ENCODE data around the gene HOXD3. TPM values are rescaled to one million over a fixed set of nuclear protein-coding genes. Genes with fewer than 3 reads are reported as not detected.

Gene HOXD3
- total and polyA plus RNA-seq, 2 of the 8 experiments (the other 6 are each of a cell fraction or from before 2014, with no cell fraction given), result not detected

DNA sequence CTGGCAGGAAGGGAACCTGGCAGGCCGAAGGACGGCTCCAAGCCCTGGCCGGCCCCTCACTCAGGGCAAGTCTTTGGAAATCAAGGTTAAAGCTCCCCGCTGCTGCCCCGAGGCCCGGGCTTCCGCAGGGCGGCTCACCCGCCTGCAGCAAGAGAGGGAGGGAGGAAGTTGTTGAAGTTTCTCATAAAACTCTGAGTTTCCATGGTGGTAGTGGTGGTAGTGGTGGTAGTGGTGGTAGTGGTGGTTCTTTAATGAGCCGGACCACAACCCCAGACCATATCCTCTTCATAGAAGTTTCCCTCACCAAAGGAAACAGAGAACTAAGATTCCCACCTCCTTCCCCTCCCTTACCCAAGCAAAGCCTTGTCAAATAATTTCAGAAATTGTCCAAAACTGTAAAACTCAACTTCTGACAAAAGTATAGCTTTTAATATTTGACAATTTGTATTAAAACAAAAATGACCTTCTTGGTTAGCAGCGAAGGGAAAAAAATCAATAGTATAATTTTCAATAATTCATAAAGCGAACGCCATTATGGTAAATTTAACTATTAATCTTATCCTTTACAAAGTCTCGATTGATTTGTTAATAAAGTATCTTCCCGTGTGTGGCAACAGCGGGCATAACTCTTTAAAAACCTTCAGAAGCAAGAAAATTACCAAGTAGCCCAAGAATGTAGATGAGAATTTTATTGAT, 42.0 kb upstream of the HOXD3 start:
- Histone ChIP-seq H4K8ac (ENCODE audit: extremely low read depth, insufficient read depth, low read length) (no peak overlapping the region), H4K5ac (ENCODE audit: insufficient read length, low read depth, low read length) (no peak overlapping the region), H2BK20ac (ENCODE audit: low read length) (no peak overlapping the region), H2BK15ac (ENCODE audit: low read length) (no peak overlapping the region), H2AK5ac (ENCODE audit: low read depth, low read length) (no peak overlapping the region), H3K4me1 (replicated peaks in 1 of 4; ENCODE audit: control insufficient read depth in 3 of 4, insufficient read depth in 4 of 4, low read length in 3 of 4) (peaks cover 0 to 3% (median under 1%) of the 10 kb centered on the region in 4 experiments; a peak in 4 of 7 replicates), H3K4me2 (ENCODE audit: insufficient read depth in 1 of 2, low read depth in 2 of 2, low read length in 2 of 2) (no peak overlapping the region; a peak in 1 of 4 replicates), H4K20me1 (replicated peaks in 1 of 2; ENCODE audit: control insufficient read depth in 1 of 2, insufficient read depth in 2 of 2, low read length in 2 of 2) (peaks cover 16 to 27% of the 10 kb centered on the region in 2 experiments), H3K27ac (ENCODE audit: low read depth, low read length) (no peak overlapping the region), H3K56ac (replicated peaks; ENCODE audit: insufficient read length, low read depth, low read length) (no peak overlapping the region), H3K9ac (replicated peaks in 1 of 4; ENCODE audit: extremely low read depth in 1 of 4, low read depth in 3 of 4, low read length in 3 of 4) (no peak overlapping the region), H3K4me3 (ENCODE audit: extremely low read depth in 1 of 4, insufficient read depth in 2 of 4, low read depth in 3 of 4, low read length in 4 of 4) (no peak overlapping the region), H3K23me2 (ENCODE audit: low read depth, low read length) (no peaks in the 10 kb centered on the region; the same call in 1 of the 2 replicates), H2AFZ (ENCODE audit: low read length) (no peak overlapping the region), H3K79me2 (ENCODE audit: control insufficient read depth in 1 of 2, insufficient read depth in 2 of 2, low read length in 2 of 2) (no peaks in the 10 kb centered on the region), H2BK120ac (replicated peaks; ENCODE audit: low read depth, low read length) (no peak overlapping the region), H3K27me3 (replicated peaks in 1 of 4; ENCODE audit: control insufficient read depth in 3 of 4, extremely low read depth in 1 of 4, insufficient read depth in 3 of 4, low read length in 3 of 4) (peaks cover 92 to 100% (median 99%) of the 10 kb centered on the region in 4 experiments), H3K36me3 (ENCODE audit: control insufficient read depth in 2 of 4, insufficient read depth in 4 of 4, low read length in 3 of 4) (peaks cover 0 to 13% (median 0%) of the 10 kb centered on the region in 4 experiments; a peak in 1 of 8 replicates), H3K79me1 (ENCODE audit: low read depth, low read length) (no peaks in the 10 kb centered on the region), H3K18ac (ENCODE audit: extremely low read depth, low read length) (no peak overlapping the region), H4K91ac (replicated peaks; ENCODE audit: insufficient read length, low read length) (no peak overlapping the region), H3K9me3 (ENCODE audit: insufficient read depth in 2 of 2, low read depth in 1 of 2, low read length in 1 of 2) (peaks cover 0 to 16% of the 10 kb centered on the region in 2 experiments; a peak in 2 of 4 replicates), H3K14ac (ENCODE audit: insufficient read length) (no peak overlapping the region), H2BK5ac (ENCODE audit: low read depth, low read length) (no peak overlapping the region), H3K4ac (replicated peaks; ENCODE audit: insufficient read length, low read depth, low read length) (no peak overlapping the region), H2BK12ac (ENCODE audit: low read depth, low read length) (no peak overlapping the region), H3K23ac (ENCODE audit: insufficient read length) (no peak overlapping the region)
- ChIA-PET CTCF (ENCODE audit: partially characterized antibody) (interaction anchor here (1.2 to 5.1 kb wide), 7 partner anchors 12 to 536 kb away, joined by 3 to 19 read pairs (median 3); no protein-coding TSS in a partner anchor), POLR2A (ENCODE audit: partially characterized antibody) (interaction anchor here (1.6 kb wide), 1 partner anchor 49 kb away, joined by 4 read pairs; no protein-coding TSS in a partner anchor)
- TF ChIP-seq EZH2 (IDR thresholded peaks at IDR 0.05; ENCODE audit: low read depth, low read length, severe bottlenecking), result peak; percentile 37
- TF ChIP-seq SUZ12 (IDR thresholded peaks at IDR 0.05; ENCODE audit: low read length), result peak; percentile 58
- no peak for TF ChIP-seq SP2 (IDR thresholded peaks at IDR 0.05; ENCODE audit: low read length)
- TF ChIP-seq RNF2 (IDR thresholded peaks at IDR 0.05; ENCODE audit: borderline replicate concordance, low read depth, low read length, missing control alignments, poor library complexity, severe bottlenecking), result peak; percentile 37
- no peak for FAIRE-seq
- 30% methylated on average over 16 of the region's 16 CpGs; no CpG with 5 or more reads in 1 of the 2 experiments for WGBS, 2 experiments (ENCODE audit: extremely low coverage in 1 of 2, insufficient coverage in 1 of 2, insufficient read length in 1 of 2, insufficient replicate concordance in 2 of 2, low coverage in 1 of 2, low lambda C conversion rate in 2 of 2, missing lambda C conversion rate in 1 of 2)
- no peak for DNase-seq (ENCODE audit: low read depth in 1 of 2, low spot score in 2 of 2)
